ENCODE data around the gene SPAG9.

The SPAG9 gene

GRCh38 chr17:50977487-50978159 is 143.0 kb downstream of the SPAG9 start:
- no peak overlapping the region for H3K27ac ChIP-seq (ENCODE audit: extremely low read depth, low read depth, low read length)
- H3K4me3 ChIP-seq (ENCODE audit: low read depth, low read length), result no peak overlapping the region
- peaks cover 4% of the 10 kb centered on the region; the same call in 1 of the 2 replicates for H3K4me1 ChIP-seq (ENCODE audit: control insufficient read depth, insufficient read depth, low read length)
- POLR2A ChIA-PET, result interaction anchor here (1.3 kb wide), 1 partner anchor 111 kb away, joined by 4 read pairs; the partner anchor contains the start of gene TOB1
- CTCF ChIA-PET, result interaction anchor here (0.6 to 2.3 kb wide), 10 partner anchors 21 to 809 kb away, joined by 3 to 11 read pairs (median 4); no protein-coding TSS in a partner anchor
- no peaks in the 10 kb centered on the region for H3K9me3 ChIP-seq (ENCODE audit: control insufficient read depth, insufficient read depth, low read depth, low read length)
- TF ChIP-seq ZNF23 (tag by site-specific recombination; IDR thresholded peaks at IDR 0.05; ENCODE audit: borderline replicate concordance), result no peak
- peak; percentile 46; the same call in 1 of the 2 replicates for TF ChIP-seq EGR2 (tag by site-specific recombination; IDR thresholded peaks at IDR 0.05; ENCODE audit: low read depth)
- TF ChIP-seq ZFHX2 (tag by site-specific recombination; conservative IDR thresholded peaks at IDR 0.05), result peak; percentile 58
- peaks cover 49 to 81% of the 10 kb centered on the region in 2 experiments for H3K36me3 ChIP-seq (ENCODE audit: control insufficient read depth in 2 of 2, insufficient read depth in 1 of 2, low read length in 2 of 2)

- H3K4me1 ChIP-seq (ENCODE audit: control insufficient read depth, insufficient read depth, low read length), result peaks cover 4% of the 10 kb centered on the region; the same call in 1 of the 2 replicates
- POLR2A ChIA-PET, result interaction anchor here (1.3 kb wide), 1 partner anchor 111 kb away, joined by 4 read pairs; the partner anchor contains the start of gene TOB1
- H3K27ac ChIP-seq (ENCODE audit: extremely low read depth, low read depth, low read length), result no peak overlapping the region
- no peaks in the 10 kb centered on the region for H3K9me3 ChIP-seq (ENCODE audit: control insufficient read depth, insufficient read depth, low read depth, low read length)
- no peak overlapping the region for H3K4me3 ChIP-seq (ENCODE audit: low read depth, low read length)
- peaks cover 43 to 76% of the 10 kb centered on the region in 2 experiments for H3K36me3 ChIP-seq (ENCODE audit: control insufficient read depth in 2 of 2, insufficient read depth in 1 of 2, low read length in 2 of 2)
- CTCF ChIA-PET, result interaction anchor here (0.6 to 2.3 kb wide), 10 partner anchors 20 to 809 kb away, joined by 3 to 11 read pairs (median 3); no protein-coding TSS in a partner anchor
- TF ChIP-seq RBAK (tag by site-specific recombination; IDR thresholded peaks at IDR 0.05) (no peak), ZBTB7A (tag by site-specific recombination; IDR thresholded peaks at IDR 0.05; ENCODE audit: low read depth) (no peak), OSR2 (tag by site-specific recombination; IDR thresholded peaks at IDR 0.05) (no peak), ZNF580 (tag by site-specific recombination; IDR thresholded peaks at IDR 0.05) (no peak), ZNF19 (tag by site-specific recombination; IDR thresholded peaks at IDR 0.05; ENCODE audit: low read depth) (no peak), ZBTB11 (tag by site-specific recombination; conservative IDR thresholded peaks at IDR 0.05; ENCODE audit: low read depth) (no peak), ZNF530 (tag by site-specific recombination; IDR thresholded peaks at IDR 0.05; ENCODE audit: low read depth) (no peak), SCRT2 (tag by site-specific recombination; IDR thresholded peaks at IDR 0.05) (no peak), REPIN1 (tag by site-specific recombination; IDR thresholded peaks at IDR 0.05; ENCODE audit: low read depth) (no peak), ZNF548 (tag by site-specific recombination; IDR thresholded peaks at IDR 0.05) (no peak), TCF7L2 (IDR thresholded peaks at IDR 0.05; ENCODE audit: borderline replicate concordance, low read depth, low read length) (no peak), IKZF3 (tag by site-specific recombination; IDR thresholded peaks at IDR 0.05) (no peak), KLF9 (tag by site-specific recombination; IDR thresholded peaks at IDR 0.05; ENCODE audit: low read depth) (no peak)
These were observed 143.7 kb downstream of the SPAG9 start for GRCh38 chr17:50976951-50977472.
